ENCODE measurements around the gene KRT78. TPM values are rescaled to one million over a fixed set of nuclear protein-coding genes. Genes with fewer than 3 reads are reported as not detected.

KRT78 gene
- total RNA-seq, 2 donors from 2014 or later = not detected

- Histone ChIP-seq H3K9me3 (no peaks in the 10 kb centered on the region), H3K27me3 (no peaks in the 10 kb centered on the region), H3K36me3 (no peaks in the 10 kb centered on the region), H3K4me1 (no peaks in the 10 kb centered on the region), H3K9ac (ENCODE audit: low read depth in 2 of 2, low read length in 2 of 2) (no peak overlapping the region), H3K27ac (no peak overlapping the region), H3K4me3 (no peak overlapping the region)
- intact Hi-C loops (cut with DNase I) = no loop called here
- no peak for TF ChIP-seq CTCF (IDR thresholded peaks at IDR 0.05)
- no peak for DNase-seq
Observed at GRCh38 chr12:52834727-52835001, 14.1 kb downstream of the KRT78 start.

- intact Hi-C loops (cut with DNase I) = no loop called here
- no peaks in the 10 kb centered on the region for H3K27me3 ChIP-seq
- no peaks in the 10 kb centered on the region for H3K36me3 ChIP-seq
- TF ChIP-seq CTCF (IDR thresholded peaks at IDR 0.05) = no peak
- H3K9me3 ChIP-seq = no peaks in the 10 kb centered on the region
- H3K9ac ChIP-seq (ENCODE audit: low read depth in 2 of 2, low read length in 2 of 2) = no peak within 1 kb of the TSS
- H3K4me3 ChIP-seq = no peak within 1 kb of the TSS
- no peak within 1 kb of the TSS for H3K27ac ChIP-seq
- no peak for DNase-seq
- no peaks in the 10 kb centered on the region for H3K4me1 ChIP-seq
Observed at GRCh38 chr12:52833922-52834726, 14.7 kb downstream of the KRT78 start, which contains the start of gene KRT79. KRT79 (minus strand) TSS chr12:52834311; CDS start chr12:52834260, 51 bp downstream.

GRCh38 chr12:52832985-52833905 is 15.5 kb downstream of the KRT78 start:
- Histone ChIP-seq H3K27ac (no peak overlapping the region), H3K4me3 (no peak overlapping the region), H3K36me3 (no peaks in the 10 kb centered on the region), H3K9ac (ENCODE audit: low read depth in 2 of 2, low read length in 2 of 2) (no peak overlapping the region), H3K9me3 (no peaks in the 10 kb centered on the region), H3K4me1 (no peaks in the 10 kb centered on the region), H3K27me3 (no peaks in the 10 kb centered on the region)
- no peak for TF ChIP-seq CTCF (IDR thresholded peaks at IDR 0.05)
- peak; percentile 35 for DNase-seq
- intact Hi-C loops (cut with DNase I) = no loop called here

- DNase-seq = no peak
- Histone ChIP-seq H3K36me3 (no peaks in the 10 kb centered on the region), H3K4me3 (no peak overlapping the region), H3K9me3 (no peaks in the 10 kb centered on the region), H3K27ac (no peak overlapping the region), H3K9ac (ENCODE audit: low read depth in 2 of 2, low read length in 2 of 2) (no peak overlapping the region), H3K4me1 (no peaks in the 10 kb centered on the region), H3K27me3 (no peaks in the 10 kb centered on the region)
- intact Hi-C loops (cut with DNase I) = no loop called here
- TF ChIP-seq CTCF (IDR thresholded peaks at IDR 0.05) = no peak
Observed at GRCh38 chr12:52832451-52832850, 16.3 kb downstream of the KRT78 start.

- Histone ChIP-seq H3K27me3 (no peaks in the 10 kb centered on the region), H3K9me3 (no peaks in the 10 kb centered on the region), H3K27ac (no peak overlapping the region), H3K9ac (ENCODE audit: low read depth in 2 of 2, low read length in 2 of 2) (no peak overlapping the region), H3K4me3 (no peak overlapping the region), H3K4me1 (no peaks in the 10 kb centered on the region), H3K36me3 (no peaks in the 10 kb centered on the region)
- no peak for TF ChIP-seq CTCF (IDR thresholded peaks at IDR 0.05)
- DNase-seq = no peak
- intact Hi-C loops (cut with DNase I) = no loop called here
Observed at GRCh38 chr12:52831251-52831650, 17.5 kb downstream of the KRT78 start.

All from colonic mucosa (tissue), 4 donors.